Neuron (in vitro differentiated cells): ENCODE data around the gene CLN6.
"Not testable (repeated sequence)": the region's sequence is repeated elsewhere in the genome, so short reads cannot be mapped to it uniquely, and the experiment has no call there.

Experiments
- H2AFZ ChIP-seq: one replicate; pipeline ENCODE4 v1.6.1; 2013; ENCODE audit warnings: low read depth, mild to moderate bottlenecking, inconsistent platforms, low read length, moderate library complexity
- H3K27me3 ChIP-seq: one replicate; pipeline ENCODE4 v1.6.1; 2013; ENCODE audit warnings: low read length; ENCODE audit not compliant: insufficient read depth
- H3K36me3 ChIP-seq: one replicate; pipeline ENCODE4 v1.6.1; 2013; ENCODE audit warnings: low read length; ENCODE audit not compliant: insufficient read depth
- H3K4me1 ChIP-seq: one replicate; pipeline ENCODE4 v1.6.1; 2013; ENCODE audit warnings: low read length; ENCODE audit not compliant: insufficient read depth
- H3K4me3 ChIP-seq: 2 replicates; pipeline ENCODE4 v1.5.1; 2013; ENCODE audit warnings: mild to moderate bottlenecking, low read length, moderate library complexity
- H3K9me3 ChIP-seq: one replicate; pipeline ENCODE4 v1.6.1; 2013; ENCODE audit warnings: low read length

The CLN6 gene

GRCh38 chr15:68175526-68175925 lies 54.0 kb downstream of the CLN6 start:
- peaks cover 60% of the 10 kb centered on the region for H3K36me3 ChIP-seq
- H3K4me3 ChIP-seq: no peak overlapping the region
- no peaks in the 10 kb centered on the region for H3K4me1 ChIP-seq
- H2AFZ ChIP-seq: no peak overlapping the region
- H3K27me3 ChIP-seq: no peaks in the 10 kb centered on the region
- H3K9me3 ChIP-seq: no peaks in the 10 kb centered on the region

- H3K27me3 ChIP-seq: no peaks in the 10 kb centered on the region
- H3K36me3 ChIP-seq: peaks cover 48% of the 10 kb centered on the region
- H3K4me1 ChIP-seq: no peaks in the 10 kb centered on the region
- no peak overlapping the region for H2AFZ ChIP-seq
- H3K9me3 ChIP-seq: no peaks in the 10 kb centered on the region
- no peak overlapping the region for H3K4me3 ChIP-seq
Observed at GRCh38 chr15:68173119-68173518, 56.4 kb downstream of the CLN6 start.

DNA sequence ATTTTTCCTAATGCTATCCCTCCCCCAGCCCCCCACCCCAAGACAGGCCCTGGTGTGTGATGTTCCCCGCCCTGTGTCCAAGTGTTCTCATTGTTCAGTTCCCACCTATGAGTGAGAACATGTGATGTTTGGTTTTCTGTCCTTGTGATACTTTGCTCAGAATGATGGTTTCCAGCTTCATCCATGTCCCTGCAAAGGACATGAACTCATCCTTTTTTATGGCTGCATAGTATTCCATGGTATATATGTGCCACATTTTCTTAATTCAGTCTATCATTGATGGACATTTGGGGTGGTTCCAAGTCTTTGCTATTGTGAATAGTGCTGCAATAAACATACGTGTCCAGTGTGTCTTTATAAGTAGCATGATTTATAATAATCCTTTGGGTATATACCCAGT lies 57.5 kb downstream of the CLN6 start:
- H3K36me3 ChIP-seq: peaks cover 39% of the 10 kb centered on the region
- not testable (repeated sequence) for H3K27me3 ChIP-seq, H3K4me3 ChIP-seq, H2AFZ ChIP-seq, H3K9me3 ChIP-seq, H3K4me1 ChIP-seq

DNA sequence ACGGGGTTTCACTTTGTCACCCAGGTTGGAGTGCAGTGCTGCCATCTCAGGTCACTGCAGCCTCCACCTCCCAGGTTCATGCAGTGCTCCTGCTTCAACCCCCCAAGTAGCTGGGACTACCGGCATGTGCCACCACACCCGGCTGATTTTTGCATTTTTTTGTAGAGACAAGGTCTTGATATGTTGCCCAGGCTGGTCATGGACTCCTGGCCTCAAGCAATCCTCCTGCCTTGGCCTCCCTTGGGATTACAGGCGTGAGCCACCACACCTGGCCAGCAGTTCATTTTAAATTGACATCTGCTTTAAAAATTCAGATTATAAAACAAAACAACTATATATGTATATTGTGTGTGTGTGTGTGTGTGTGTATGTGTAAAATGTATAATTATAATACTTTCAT lies 62.7 kb downstream of the CLN6 start:
- Histone ChIP-seq H2AFZ (no peak overlapping the region), H3K9me3 (no peaks in the 10 kb centered on the region), H3K27me3 (no peaks in the 10 kb centered on the region), H3K4me3 (no peak overlapping the region), H3K36me3 (peaks cover 31% of the 10 kb centered on the region), H3K4me1 (no peaks in the 10 kb centered on the region)

DNA sequence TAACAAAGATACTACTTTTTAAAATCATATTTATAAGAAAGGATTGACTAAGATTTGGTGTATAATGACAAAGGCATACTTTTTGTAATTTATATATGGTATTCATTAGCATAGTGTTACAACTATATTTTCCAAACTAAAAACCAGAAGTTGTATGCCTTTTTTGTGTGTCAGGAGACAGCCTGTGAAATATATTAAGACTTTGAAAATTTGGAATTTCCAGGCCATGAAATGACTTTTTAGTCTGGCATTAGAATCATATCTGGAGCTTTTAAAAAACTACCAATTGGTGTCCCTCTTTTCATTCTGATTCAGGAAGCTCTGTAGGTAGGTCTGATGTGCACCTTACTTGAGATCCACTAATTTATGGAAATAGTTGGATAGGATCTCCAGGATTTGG lies 66.3 kb downstream of the CLN6 start:
- Histone ChIP-seq H3K9me3 (peaks cover 2% of the 10 kb centered on the region), H3K4me3 (no peak overlapping the region), H3K36me3 (peaks cover 41% of the 10 kb centered on the region), H2AFZ (no peak overlapping the region), H3K27me3 (no peaks in the 10 kb centered on the region), H3K4me1 (no peaks in the 10 kb centered on the region)

DNA sequence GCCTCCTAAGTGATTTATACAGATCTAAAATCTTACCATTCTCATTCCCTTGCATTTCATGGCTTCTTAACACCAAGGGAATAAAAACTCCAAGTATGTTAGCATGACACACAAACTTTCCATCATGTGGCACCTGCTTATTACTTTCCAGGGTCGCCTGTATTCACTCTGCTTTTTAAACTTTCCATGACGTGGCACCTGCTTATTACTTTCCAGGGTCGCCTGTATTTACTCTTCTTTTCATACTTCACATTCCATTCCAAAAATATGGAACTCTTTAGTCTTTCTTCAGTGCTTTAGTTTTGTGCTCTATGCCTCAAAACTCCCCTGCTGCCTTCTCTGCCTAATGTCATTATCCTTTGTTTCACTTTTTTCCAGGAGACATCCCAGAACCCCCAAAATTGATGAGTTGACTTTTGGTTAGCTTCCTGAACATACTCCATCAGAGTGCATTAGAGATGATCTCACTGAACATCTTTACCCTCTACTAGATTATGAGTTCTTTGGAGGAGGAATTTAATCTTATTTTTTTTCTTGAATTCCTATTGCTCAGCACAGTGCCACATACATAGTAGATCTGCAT lies 71.4 kb downstream of the CLN6 start:
- Histone ChIP-seq H3K4me1 (no peaks in the 10 kb centered on the region), H3K9me3 (peaks cover 2% of the 10 kb centered on the region), H3K4me3 (no peak overlapping the region), H2AFZ (no peak overlapping the region), H3K27me3 (no peaks in the 10 kb centered on the region), H3K36me3 (peaks cover 50% of the 10 kb centered on the region)

- Histone ChIP-seq H3K4me3 (no peak overlapping the region), H3K27me3 (no peaks in the 10 kb centered on the region), H2AFZ (no peak overlapping the region), H3K9me3 (peaks cover 2% of the 10 kb centered on the region), H3K4me1 (no peaks in the 10 kb centered on the region), H3K36me3 (peaks cover 40% of the 10 kb centered on the region)
Observed at GRCh38 chr15:68157074-68157473, 72.5 kb downstream of the CLN6 start.
